GM12878 (cell line): ENCODE data around the gene CNTNAP5. TPM values are rescaled to one million over a fixed set of nuclear protein-coding genes. Genes with fewer than 3 reads are reported as not detected.

ENCODE experiments used
- ATAC-seq: fragments of 200-7000 bp; cut with Tn5 transposase; 3 replicates; pipeline ENCODE4 v1.9.1; 2020; ENCODE audit warnings: mild to moderate bottlenecking, moderate library complexity
- BruUV-seq: library from RNA; stranded (reverse); fragments of 400-500 nt; replicated peaks from 2 replicates; lab custom pipeline; 2021; lab: Mats Ljungman, UMichigan
- CTCF ChIA-PET: fragments of 300-600 bp; sonication (Branson Sonifier 250); formaldehyde crosslinking; extraction: SDS; loops from one replicate; lab custom pipeline; 2021; ENCODE audit warnings: inconsistent platforms; lab: Yijun Ruan, JAX
- POLR2A ChIA-PET: fragments of 350-600 bp; formaldehyde crosslinking; extraction: SDS; loops from one replicate; lab custom pipeline; 2021; ENCODE audit warnings: inconsistent platforms; lab: Charles Lee
- RAD21 ChIA-PET: fragments of 300-600 bp; sonication (Branson Sonifier 250); formaldehyde crosslinking; loops from one replicate; lab custom pipeline; 2023; ENCODE audit warnings: antibody characterized with exemption; ENCODE audit not compliant: unreplicated experiment; lab: Charles Lee
- SMC1A ChIA-PET: fragments of 300-600 bp; sonication (Branson Sonifier 250); formaldehyde crosslinking; loops from one replicate; lab custom pipeline; 2023; ENCODE audit not compliant: unreplicated experiment, uncharacterized antibody; lab: Charles Lee
- DNase-seq: peaks from one replicate; pipeline ENCODE4 v3.0.0-alpha.2; 2011; ENCODE audit warnings: low read depth, low spot score
- FAIRE-seq: peaks from 3 replicates; lab custom pipeline; 2011; peaks lifted over from hg19 to GRCh38; lab: Jason Lieb, UNC
- H2AFZ ChIP-seq: 2 replicates; pipeline ENCODE4 v1.6.0; 2011; ENCODE audit warnings: low read depth, low read length, control low read depth; ENCODE audit not compliant: control insufficient read depth
- H3K27ac ChIP-seq: 2 replicates; pipeline ENCODE4 v1.5.1; 2011; ENCODE audit warnings: control low read depth; ENCODE audit not compliant: control insufficient read depth, insufficient read depth
- H3K27me3 ChIP-seq, 2 experiments: replicated peaks in 1 of 2; 2 replicates each; pipeline versions ENCODE4 v1.6.0 to v1.6.1; 2011; ENCODE audit warnings: low read length in 1 of 2; ENCODE audit not compliant: control insufficient read depth in 2 of 2, insufficient read depth in 2 of 2
- H3K36me3 ChIP-seq, 2 experiments: 2 replicates each; pipeline ENCODE4 v1.5.1; 2011; ENCODE audit warnings: low read length in 1 of 2; ENCODE audit not compliant: control insufficient read depth in 2 of 2, insufficient read depth in 2 of 2
- H3K4me1 ChIP-seq: 2 replicates; pipeline ENCODE4 v1.6.1; 2011; ENCODE audit warnings: mild to moderate bottlenecking, low read length, moderate library complexity, mixed read lengths; ENCODE audit not compliant: control insufficient read depth, insufficient read depth
- H3K4me2 ChIP-seq: 2 replicates; pipeline ENCODE4 v1.6.0; 2011; ENCODE audit warnings: control low read depth; ENCODE audit not compliant: control insufficient read depth, insufficient read depth
- H3K4me3 ChIP-seq: fragments of 200-600 bp; sonication (generic); 2 replicates; pipeline ENCODE4 v1.5.1; 2016
- H3K79me2 ChIP-seq: 2 replicates; pipeline ENCODE4 v1.6.0; 2011; ENCODE audit warnings: low read length; ENCODE audit not compliant: control insufficient read depth, insufficient read depth
- H3K9ac ChIP-seq: 2 replicates; pipeline ENCODE4 v1.8.0; 2011; ENCODE audit warnings: low read length, control low read depth, mixed read lengths; ENCODE audit not compliant: control insufficient read depth, insufficient read depth
- H3K9me3 ChIP-seq: replicated peaks from 3 replicates; pipeline ENCODE4 v1.5.1; 2011; ENCODE audit warnings: mild to moderate bottlenecking, low read length; ENCODE audit not compliant: control insufficient read depth, insufficient read depth
- H4K20me1 ChIP-seq: 2 replicates; pipeline ENCODE4 v1.6.0; 2011; ENCODE audit not compliant: control insufficient read depth, insufficient read depth
- ASH2L ChIP-seq: fragments of 300-600, 200-600 bp; sonication (generic); IDR thresholded peaks from 2 replicates; pipeline ENCODE4 v1.6.1; 2017; ENCODE audit warnings: low read depth, mild to moderate bottlenecking, borderline replicate concordance
- BACH1 ChIP-seq: fragments of 450-650 bp; IDR thresholded peaks from 2 replicates; pipeline ENCODE4 v1.6.1; 2017; ENCODE audit warnings: mild to moderate bottlenecking, borderline replicate concordance
- CEBPZ ChIP-seq: fragments of 150-350 bp; IDR thresholded peaks from 2 replicates; pipeline ENCODE4 v1.6.1; 2016; ENCODE audit warnings: low read depth, low read length
- CREM ChIP-seq: IDR thresholded peaks from 2 replicates; pipeline ENCODE4 v1.6.1; 2014; ENCODE audit warnings: antibody characterized with exemption, low read depth
- EGR1 ChIP-seq, 2 experiments: IDR thresholded peaks; 1 replicate in 1 of 2; 2 replicates in 1 of 2; pipeline ENCODE4 v1.6.1; 2011 to 2012; ENCODE audit warnings: low read depth in 2 of 2, low read length in 2 of 2, borderline replicate concordance in 1 of 2, mild to moderate bottlenecking in 1 of 2, moderate library complexity in 1 of 2
- MEF2B ChIP-seq: fragments of 450-650 bp; IDR thresholded peaks from 2 replicates; pipeline ENCODE4 v1.6.1; 2018; ENCODE audit warnings: mild to moderate bottlenecking, moderate library complexity; ENCODE audit not compliant: partially characterized antibody, poor library complexity, severe bottlenecking
- MTA2 ChIP-seq: fragments of 450-650 bp; IDR thresholded peaks from 2 replicates; pipeline ENCODE4 v1.6.1; 2016; ENCODE audit warnings: low read depth, mild to moderate bottlenecking, moderate library complexity
- NFXL1 ChIP-seq: fragments of 450-650 bp; IDR thresholded peaks from 2 replicates; pipeline ENCODE4 v1.6.1; 2017; ENCODE audit warnings: antibody characterized with exemption, mild to moderate bottlenecking, borderline replicate concordance
- POLR2AphosphoS2 ChIP-seq: IDR thresholded peaks from 2 replicates; pipeline ENCODE4 v1.6.1; 2011; ENCODE audit warnings: low read depth, mild to moderate bottlenecking, low read length, improper control_type of control experiment, moderate library complexity
- SMAD1 ChIP-seq: fragments of 450-650 bp; IDR thresholded peaks from 2 replicates; pipeline ENCODE4 v1.6.1; 2018; ENCODE audit warnings: mild to moderate bottlenecking, low read depth; ENCODE audit not compliant: partially characterized antibody
- SMAD5 ChIP-seq: IDR thresholded peaks from 2 replicates; pipeline ENCODE4 v1.6.1; 2016; ENCODE audit warnings: antibody characterized with exemption, low read depth
- YBX1 ChIP-seq: fragments of 450-650 bp; IDR thresholded peaks from 2 replicates; pipeline ENCODE4 v1.6.1; 2016; ENCODE audit warnings: antibody characterized with exemption
- WGBS: methylation state at CpG from one replicate; pipeline ENCODE4 v1.1.6; 2016; ENCODE audit warnings: low lambda C conversion rate; ENCODE audit not compliant: insufficient replicate concordance, insufficient coverage; ENCODE audit errors: missing lambda C conversion rate; 5-methylcytosine and 5-hydroxymethylcytosine counted together
- in situ Hi-C: fragments of 300-500 bp; cut with MboI; formaldehyde crosslinking; loops from 9 replicates; pipeline ENCODE4 v1.14.3; 2018; ENCODE audit warnings: mixed read lengths
- intact Hi-C: fragments of 100-400 bp; cut with micrococcal nuclease; formaldehyde crosslinking; loops from one replicate; pipeline ENCODE4 v1.14.2; 2022; ENCODE audit not compliant: unreplicated experiment
- polyA plus RNA-seq, 11 experiments: library from polyadenylated mRNA; depleted of rRNA in 4 of 11; unstranded in 6 of 11; stranded (reverse) in 5 of 11; fragments of >200 nt; fragmentation: Nextera tagmentation in 4 of 11; fragmentation: Illumina TruSeq in 1 of 11; extraction: Ambion mirVana in 4 of 11; extraction: Trizol in 1 of 11; gene quantifications; 1 replicate in 1 of 11; 2 replicates in 10 of 11; pipeline versions ENCODE4 v1.2.1 to v1.2.3, GENCODE V29; 2011 to 2016; ENCODE audit warnings: inconsistent platforms in 2 of 11, missing spikeins in 2 of 11, low read depth in 1 of 11
- total RNA-seq, 4 experiments: library from RNA; depleted of rRNA in 3 of 4; stranded (reverse); fragments of >200 nt in 3 of 4; fragmentation: Illumina TruSeq in 1 of 4; extraction: Trizol in 1 of 4; gene quantifications; 2 replicates each; pipeline versions ENCODE4 v1.2.1 to v1.2.3, GENCODE V29; 2013 to 2021
- TF ChIP-seq, protein P1 (sequence below): IDR thresholded peaks from 2 replicates; pipeline ENCODE4 v1.6.1; 2011; ENCODE audit warnings: mild to moderate bottlenecking, low read depth, low read length, moderate library complexity; ENCODE audit not compliant: insufficient replicate concordance
- TF ChIP-seq, protein P2 (sequence below): fragments of 450-650 bp; IDR thresholded peaks from 2 replicates; pipeline ENCODE4 v1.6.1; 2017; ENCODE audit warnings: mild to moderate bottlenecking, low read depth, inconsistent platforms; ENCODE audit not compliant: poor library complexity, severe bottlenecking

Gene CNTNAP5
- total and polyA plus RNA-seq, 10 of the 15 experiments (the other 5 are each of a cell fraction or from before 2014, with no cell fraction given): not detected

GRCh38 chr2:124535816-124536215 is 510.7 kb downstream of the CNTNAP5 start (continued):
- TF ChIP-seq MEF2B (no peak), CEBPZ (no peak), SMAD1 (no peak), CREM (no peak), YBX1 (no peak), ASH2L (no peak), EGR1 (IDR thresholded peaks at IDR 0.05; ENCODE audit: borderline replicate concordance in 1 of 2, low read depth in 2 of 2, low read length in 2 of 2) (no peak)

GRCh38 chr2:124536591-124536990 is 511.5 kb downstream of the CNTNAP5 start:
- no peaks in the 10 kb centered on the region for H3K36me3 ChIP-seq
- no peak overlapping the region for H3K9ac ChIP-seq
- DNase-seq (no peak), ATAC-seq (no peak), FAIRE-seq (no peak)
- H3K4me2 ChIP-seq: no peak overlapping the region
- RAD21 ChIA-PET: no interaction called here
- WGBS: 16% methylated on average over 5 of the region's 5 CpGs
- BruUV-seq: no TSS peak
- no peaks in the 10 kb centered on the region for H3K4me1 ChIP-seq
- SMC1A ChIA-PET: no interaction called here
- H3K27me3 ChIP-seq: no peaks in the 10 kb centered on the region
- POLR2A ChIA-PET: no interaction called here
- CTCF ChIA-PET: no interaction called here
- H2AFZ ChIP-seq: no peak overlapping the region
- intact Hi-C loops (no loop called here), in situ Hi-C loops (no loop called here)
- H3K27ac ChIP-seq: no peak overlapping the region
- no peaks in the 10 kb centered on the region for H3K9me3 ChIP-seq
- no peak overlapping the region for H3K4me3 ChIP-seq
- no peaks in the 10 kb centered on the region for H4K20me1 ChIP-seq
- no peaks in the 10 kb centered on the region for H3K79me2 ChIP-seq
- TF ChIP-seq MTA2 (no peak), POLR2AphosphoS2 (no peak), NFXL1 (no peak), BACH1 (no peak), SMAD5 (no peak)
- TF ChIP-seq, protein P1, sequence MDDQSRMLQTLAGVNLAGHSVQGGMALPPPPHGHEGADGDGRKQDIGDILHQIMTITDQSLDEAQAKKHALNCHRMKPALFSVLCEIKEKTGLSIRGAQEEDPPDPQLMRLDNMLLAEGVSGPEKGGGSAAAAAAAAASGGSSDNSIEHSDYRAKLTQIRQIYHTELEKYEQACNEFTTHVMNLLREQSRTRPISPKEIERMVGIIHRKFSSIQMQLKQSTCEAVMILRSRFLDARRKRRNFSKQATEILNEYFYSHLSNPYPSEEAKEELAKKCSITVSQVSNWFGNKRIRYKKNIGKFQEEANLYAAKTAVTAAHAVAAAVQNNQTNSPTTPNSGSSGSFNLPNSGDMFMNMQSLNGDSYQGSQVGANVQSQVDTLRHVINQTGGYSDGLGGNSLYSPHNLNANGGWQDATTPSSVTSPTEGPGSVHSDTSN: no peak
- TF ChIP-seq, protein P2, sequence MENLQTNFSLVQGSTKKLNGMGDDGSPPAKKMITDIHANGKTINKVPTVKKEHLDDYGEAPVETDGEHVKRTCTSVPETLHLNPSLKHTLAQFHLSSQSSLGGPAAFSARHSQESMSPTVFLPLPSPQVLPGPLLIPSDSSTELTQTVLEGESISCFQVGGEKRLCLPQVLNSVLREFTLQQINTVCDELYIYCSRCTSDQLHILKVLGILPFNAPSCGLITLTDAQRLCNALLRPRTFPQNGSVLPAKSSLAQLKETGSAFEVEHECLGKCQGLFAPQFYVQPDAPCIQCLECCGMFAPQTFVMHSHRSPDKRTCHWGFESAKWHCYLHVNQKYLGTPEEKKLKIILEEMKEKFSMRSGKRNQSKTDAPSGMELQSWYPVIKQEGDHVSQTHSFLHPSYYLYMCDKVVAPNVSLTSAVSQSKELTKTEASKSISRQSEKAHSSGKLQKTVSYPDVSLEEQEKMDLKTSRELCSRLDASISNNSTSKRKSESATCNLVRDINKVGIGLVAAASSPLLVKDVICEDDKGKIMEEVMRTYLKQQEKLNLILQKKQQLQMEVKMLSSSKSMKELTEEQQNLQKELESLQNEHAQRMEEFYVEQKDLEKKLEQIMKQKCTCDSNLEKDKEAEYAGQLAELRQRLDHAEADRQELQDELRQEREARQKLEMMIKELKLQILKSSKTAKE: no peak
